GM19438 (cell line): ENCODE measurements around the gene CCDC89.
"Not testable (repeated sequence)": the region's sequence is repeated elsewhere in the genome, so short reads cannot be mapped to it uniquely, and the experiment has no call there.

Experiments used
- ATAC-seq: cut with Tn5 transposase; IDR thresholded peaks from one replicate; pipeline ENCODE4 v1.9.1; 2021; ENCODE audit warnings: low read depth; ENCODE audit not compliant: unreplicated experiment

The CCDC89 gene

DNA sequence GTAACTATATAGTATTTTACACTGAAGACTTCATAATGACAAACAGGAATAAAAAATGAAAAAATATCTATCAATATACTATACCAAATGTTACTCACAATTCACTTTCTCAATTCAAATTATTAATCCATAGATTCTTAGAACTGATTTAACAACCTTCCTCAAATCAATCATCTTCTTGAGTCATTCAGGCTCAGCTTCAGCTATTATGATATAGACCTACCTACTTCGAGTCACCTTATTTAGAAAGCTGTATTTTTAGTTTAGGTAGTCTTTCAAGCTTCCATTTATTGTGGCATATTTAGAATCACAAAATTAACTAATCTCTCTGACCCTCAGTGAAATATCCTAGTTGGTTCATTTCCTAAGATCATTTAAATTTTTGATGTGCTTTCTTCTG is 29.2 kb downstream of the CCDC89 start:
- no peak for ATAC-seq

DNA sequence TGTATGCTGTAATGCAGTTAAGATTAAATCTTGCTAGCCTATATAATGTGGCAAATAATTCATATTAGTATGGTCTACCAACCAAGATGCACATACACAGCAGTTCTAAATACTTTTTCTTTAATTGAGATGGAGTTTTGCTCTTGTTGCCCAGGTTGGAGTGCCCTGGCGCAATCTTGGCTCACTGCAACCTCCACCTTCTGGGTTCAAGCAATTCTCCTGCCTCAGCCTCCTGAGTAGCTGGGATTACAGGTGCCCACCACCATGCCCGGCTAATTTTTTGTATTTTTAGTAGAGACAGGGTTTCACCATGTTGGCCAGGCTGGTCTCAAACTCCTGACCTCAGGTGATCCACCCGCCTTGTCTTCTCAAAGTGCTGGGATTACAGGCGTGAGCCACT is 31.7 kb downstream of the CCDC89 start:
- not testable (repeated sequence) for ATAC-seq

DNA sequence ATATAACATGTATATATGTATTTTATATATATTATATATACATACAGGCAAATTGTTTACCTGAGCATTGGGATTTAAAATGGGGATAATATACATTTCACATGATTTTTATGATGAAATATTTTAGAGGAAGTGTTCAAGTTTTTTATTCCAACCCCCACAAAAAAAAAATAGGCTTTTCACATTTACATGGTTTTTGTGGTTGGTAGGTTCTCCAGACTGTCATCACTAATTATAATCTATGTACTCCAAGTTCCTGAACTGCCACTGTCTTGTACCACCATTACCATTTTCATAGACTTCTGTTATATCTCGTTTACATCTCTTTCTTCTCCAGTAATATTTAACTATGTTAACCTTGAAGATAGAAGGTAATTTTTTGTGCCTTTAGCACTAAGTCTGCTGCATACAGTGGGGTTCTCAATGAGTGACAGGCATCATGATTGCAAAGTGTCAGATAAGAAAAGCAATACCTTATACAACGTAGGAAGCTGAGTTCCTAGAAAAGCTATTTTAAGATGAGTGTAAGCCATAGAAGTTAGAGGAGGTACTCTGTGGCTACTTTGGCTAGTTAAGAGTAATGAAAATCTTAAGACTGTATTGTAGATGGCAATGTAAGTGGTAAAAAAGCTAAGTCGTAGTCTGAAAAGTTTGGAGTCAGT is 33.1 kb downstream of the CCDC89 start:
- no peak for ATAC-seq

DNA sequence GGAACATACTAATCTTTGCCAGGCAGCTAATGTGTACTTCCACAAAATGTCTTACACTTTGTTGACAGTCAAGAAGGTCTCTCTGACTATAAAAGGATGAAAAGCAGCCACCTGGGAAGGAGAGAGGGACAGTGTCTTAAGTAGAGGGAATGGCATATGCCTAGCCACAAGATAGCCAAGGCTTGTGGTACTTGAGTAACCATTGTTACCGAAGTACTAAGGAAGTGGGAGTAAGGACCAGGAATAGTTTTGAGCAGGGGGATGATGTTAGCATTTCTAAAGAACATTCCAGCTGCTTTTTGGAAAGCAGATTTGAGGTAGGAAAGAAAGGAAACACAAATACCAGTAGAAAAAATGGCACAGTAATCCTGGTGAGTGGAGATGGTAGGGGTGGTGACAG is 34.9 kb downstream of the CCDC89 start:
- ATAC-seq = no peak

DNA sequence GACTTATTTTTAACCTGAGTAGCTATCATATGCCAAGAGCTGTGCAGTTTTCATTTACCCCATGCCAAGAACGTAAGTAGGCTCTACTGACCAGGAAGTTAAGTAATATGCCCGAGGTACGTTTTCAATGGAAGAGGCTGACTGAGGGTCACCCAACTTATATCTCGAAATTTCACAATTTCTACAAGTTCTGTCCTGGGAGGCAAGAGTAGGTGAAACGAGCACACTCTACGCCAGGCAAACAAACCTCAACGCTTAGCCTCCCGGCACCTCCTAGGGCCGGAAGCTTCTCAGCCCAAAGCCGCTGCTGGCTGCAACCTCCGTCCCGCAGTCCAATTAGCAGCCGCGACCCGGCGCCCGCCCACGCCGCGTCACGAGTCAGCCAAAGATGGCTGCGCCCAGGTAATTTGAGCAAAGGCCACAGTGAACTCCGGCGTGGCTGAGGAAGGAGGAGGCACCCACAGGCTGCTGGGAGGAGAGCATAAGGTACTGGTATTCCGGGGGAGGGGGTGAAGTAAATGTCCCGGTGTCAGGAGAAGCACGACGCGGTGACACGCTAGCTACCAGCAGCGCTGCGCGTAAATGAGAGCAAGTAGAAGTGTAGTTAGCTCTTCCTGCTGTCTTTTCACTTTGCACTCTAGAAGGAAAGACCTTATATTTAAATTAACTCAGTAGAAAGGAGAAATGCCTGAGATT is 38.2 kb downstream of the CCDC89 start, which contains the start of gene TMEM126A:
Gene TMEM126A (plus strand): TSS at position 364 of the 696 bp plus-strand sequence. CDS start 2,289 bp downstream, outside the sequence.
- peak; percentile 99 for ATAC-seq

DNA sequence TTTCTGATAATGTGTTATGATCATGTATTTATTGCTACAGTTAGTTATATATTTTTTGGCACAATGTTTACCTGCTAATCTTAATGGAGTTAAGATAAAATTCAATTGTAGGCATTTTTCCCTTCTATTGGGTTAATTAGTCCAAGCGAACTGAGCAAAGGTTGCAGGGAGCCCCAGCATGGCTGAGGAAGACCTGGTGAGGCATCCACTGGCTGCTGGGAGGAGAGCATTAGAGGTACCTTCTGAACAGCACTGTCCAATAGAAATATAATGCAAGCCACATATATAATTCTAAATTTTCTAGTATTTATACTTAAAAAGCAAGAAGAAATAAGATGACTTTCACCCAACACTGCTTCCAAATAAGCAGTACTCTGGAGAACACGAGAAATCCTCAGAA is 38.9 kb downstream of the CCDC89 start:
- ATAC-seq = no peak

DNA sequence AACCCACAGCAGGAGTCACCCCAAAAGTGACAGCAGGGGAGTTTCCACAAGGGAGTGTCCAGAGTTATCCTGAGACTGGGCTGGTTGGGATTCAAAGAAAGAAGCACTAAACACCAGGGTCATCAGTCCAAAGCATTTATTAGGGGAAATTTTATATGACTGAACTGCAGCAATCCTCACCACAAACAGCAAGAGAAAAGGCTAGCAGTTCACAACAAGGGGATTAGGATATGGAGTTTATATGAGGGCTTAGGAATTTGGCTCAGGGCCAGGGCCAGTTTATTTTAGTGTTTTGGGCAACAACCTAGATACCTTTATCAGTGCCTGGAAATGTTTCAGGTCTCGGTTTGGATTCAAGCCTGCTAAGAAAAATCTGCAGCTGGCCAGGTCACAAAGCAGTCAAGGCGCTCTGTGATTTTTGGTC is 42.8 kb downstream of the CCDC89 start:
- ATAC-seq = no peak

DNA sequence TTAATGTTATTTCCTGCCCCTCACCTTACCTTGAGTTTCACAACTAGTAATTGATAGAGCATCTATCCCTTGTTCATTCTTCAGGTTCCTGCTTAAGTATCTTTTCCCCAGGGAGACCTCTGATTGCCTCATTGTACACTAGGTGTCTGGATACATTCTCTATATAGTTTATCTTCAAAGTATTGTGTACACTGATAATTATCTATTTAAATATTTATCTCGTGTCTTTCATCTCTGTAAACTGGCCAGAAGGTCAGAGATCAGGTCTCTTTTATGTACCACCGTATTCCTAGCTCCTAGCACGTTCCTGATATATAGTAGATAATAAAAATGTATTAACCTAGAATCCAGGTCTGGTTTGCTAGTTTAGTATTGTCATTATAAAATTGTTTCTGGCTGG is 51.2 kb downstream of the CCDC89 start:
- ATAC-seq = no peak
